ENCODE results near the gene PRR16.
"Not testable (repeated sequence)": the region's sequence is repeated elsewhere in the genome, so short reads cannot be mapped to it uniquely, and the experiment has no call there.

The PRR16 gene

GRCh38 chr5:120463991-120464626 lies at the start of gene PRR16:
Gene PRR16 (plus strand): TSS chr5:120464300.
- Mint-ChIP-seq H3K4me1 (peaks cover 11% of the 10 kb centered on the region), H3K4me3 (peak within 1 kb of the TSS; percentile 12), H3K9me3 (no peaks in the 10 kb centered on the region), H3K36me3 (no peaks in the 10 kb centered on the region), H3K27me3 (peaks cover 43% of the 10 kb centered on the region), H3K27ac (no peak within 1 kb of the TSS)
- CTCF ChIA-PET = no interaction called here
- no peak for DNase-seq

- Mint-ChIP-seq H3K4me1 (no peaks in the 10 kb centered on the region), H3K4me3 (no peak overlapping the region), H3K27me3 (no peaks in the 10 kb centered on the region), H3K9me3 (no peaks in the 10 kb centered on the region), H3K36me3 (no peaks in the 10 kb centered on the region), H3K27ac (no peak overlapping the region)
- DNase-seq = no peak
- CTCF ChIA-PET = no interaction called here
These were observed 48.1 kb upstream of the PRR16 start for GRCh38 chr5:120415985-120416384.

GRCh38 chr5:120419127-120419526 lies 45.0 kb upstream of the PRR16 start:
- Mint-ChIP-seq H3K36me3 (no peaks in the 10 kb centered on the region), H3K27me3 (no peaks in the 10 kb centered on the region), H3K4me3 (no peak overlapping the region), H3K4me1 (no peaks in the 10 kb centered on the region), H3K27ac (no peak overlapping the region), H3K9me3 (no peaks in the 10 kb centered on the region)
- CTCF ChIA-PET = interaction anchor here (0.6 kb wide), 1 partner anchor 551 kb away, joined by 4 read pairs; no protein-coding TSS in a partner anchor
- no peak for DNase-seq

- H3K27ac Mint-ChIP-seq, H3K36me3 Mint-ChIP-seq, H3K4me3 Mint-ChIP-seq, H3K4me1 Mint-ChIP-seq, H3K27me3 Mint-ChIP-seq, CTCF ChIA-PET, DNase-seq: not testable (repeated sequence)
- H3K9me3 Mint-ChIP-seq = peaks cover 11% of the 10 kb centered on the region
These were observed 37.3 kb upstream of the PRR16 start for GRCh38 chr5:120426633-120427275.

- H3K4me3 Mint-ChIP-seq = no peak overlapping the region
These were observed 33.5 kb upstream of the PRR16 start for GRCh38 chr5:120430572-120430971.

GRCh38 chr5:120432861-120433260 lies 31.2 kb upstream of the PRR16 start:
- no peaks in the 10 kb centered on the region for H3K36me3 Mint-ChIP-seq
- no peak overlapping the region for H3K27ac Mint-ChIP-seq
- H3K4me3 Mint-ChIP-seq = no peak overlapping the region
- no peaks in the 10 kb centered on the region for H3K27me3 Mint-ChIP-seq
- no peak for DNase-seq
- peaks cover 7% of the 10 kb centered on the region for H3K9me3 Mint-ChIP-seq
- H3K4me1 Mint-ChIP-seq = no peaks in the 10 kb centered on the region
- CTCF ChIA-PET = no interaction called here

More at GRCh38 chr5:120430572-120430971, 33.5 kb upstream of the PRR16 start:
- no peak for DNase-seq
- Mint-ChIP-seq H3K4me1 (no peaks in the 10 kb centered on the region), H3K9me3 (peaks cover 11% of the 10 kb centered on the region), H3K27me3 (no peaks in the 10 kb centered on the region), H3K27ac (no peak overlapping the region), H3K36me3 (no peaks in the 10 kb centered on the region)
- CTCF ChIA-PET = no interaction called here

- CTCF ChIA-PET = no interaction called here
- Mint-ChIP-seq H3K4me1 (no peaks in the 10 kb centered on the region), H3K4me3 (no peak overlapping the region), H3K9me3 (peaks cover 6% of the 10 kb centered on the region), H3K27me3 (no peaks in the 10 kb centered on the region), H3K36me3 (no peaks in the 10 kb centered on the region), H3K27ac (no peak overlapping the region)
- DNase-seq = no peak
These were observed 29.0 kb upstream of the PRR16 start for GRCh38 chr5:120435129-120435528.

- Mint-ChIP-seq H3K9me3 (no peaks in the 10 kb centered on the region), H3K4me1 (no peaks in the 10 kb centered on the region), H3K27me3 (no peaks in the 10 kb centered on the region), H3K4me3 (no peak overlapping the region), H3K27ac (no peak overlapping the region), H3K36me3 (no peaks in the 10 kb centered on the region)
- DNase-seq = no peak
- CTCF ChIA-PET = no interaction called here
These were observed 27.1 kb upstream of the PRR16 start for GRCh38 chr5:120436996-120437395.

- Mint-ChIP-seq H3K4me3 (no peak overlapping the region), H3K4me1 (no peaks in the 10 kb centered on the region), H3K36me3 (no peaks in the 10 kb centered on the region), H3K27me3 (no peaks in the 10 kb centered on the region), H3K27ac (no peak overlapping the region), H3K9me3 (no peaks in the 10 kb centered on the region)
- CTCF ChIA-PET = no interaction called here
- DNase-seq = no peak
These were observed 21.4 kb upstream of the PRR16 start for GRCh38 chr5:120442694-120443093.

GRCh38 chr5:120443607-120444006 lies 20.5 kb upstream of the PRR16 start:
- Mint-ChIP-seq H3K4me1 (no peaks in the 10 kb centered on the region), H3K4me3 (no peak overlapping the region), H3K27ac (no peak overlapping the region), H3K9me3 (no peaks in the 10 kb centered on the region), H3K27me3 (no peaks in the 10 kb centered on the region), H3K36me3 (no peaks in the 10 kb centered on the region)
- CTCF ChIA-PET = no interaction called here
- DNase-seq = no peak

GRCh38 chr5:120446068-120446492 lies 18.0 kb upstream of the PRR16 start:
- no peak overlapping the region for H3K27ac Mint-ChIP-seq
- CTCF ChIA-PET = interaction anchor here (0.6 kb wide), 1 partner anchor 121 kb away, joined by 3 read pairs; no protein-coding TSS in a partner anchor
- no peaks in the 10 kb centered on the region for H3K9me3 Mint-ChIP-seq
- no peaks in the 10 kb centered on the region for H3K36me3 Mint-ChIP-seq
- H3K4me1 Mint-ChIP-seq = no peaks in the 10 kb centered on the region
- no peak overlapping the region for H3K4me3 Mint-ChIP-seq
- DNase-seq = no peak
- no peaks in the 10 kb centered on the region for H3K27me3 Mint-ChIP-seq

- H3K9me3 Mint-ChIP-seq = no peaks in the 10 kb centered on the region
- no peak for DNase-seq
- no peak overlapping the region for H3K4me3 Mint-ChIP-seq
- no peaks in the 10 kb centered on the region for H3K4me1 Mint-ChIP-seq
- no peaks in the 10 kb centered on the region for H3K36me3 Mint-ChIP-seq
- H3K27ac Mint-ChIP-seq = no peak overlapping the region
- CTCF ChIA-PET = no interaction called here
- H3K27me3 Mint-ChIP-seq = no peaks in the 10 kb centered on the region
These were observed 17.2 kb upstream of the PRR16 start for GRCh38 chr5:120446901-120447300.

- H3K4me1 Mint-ChIP-seq = no peaks in the 10 kb centered on the region
- no peaks in the 10 kb centered on the region for H3K27me3 Mint-ChIP-seq
- H3K27ac Mint-ChIP-seq = no peak overlapping the region
- no peak overlapping the region for H3K4me3 Mint-ChIP-seq
- no peak for DNase-seq
- no peaks in the 10 kb centered on the region for H3K9me3 Mint-ChIP-seq
- CTCF ChIA-PET = no interaction called here
- no peaks in the 10 kb centered on the region for H3K36me3 Mint-ChIP-seq
These were observed 16.3 kb upstream of the PRR16 start for GRCh38 chr5:120447706-120448239.

- CTCF ChIA-PET = no interaction called here
These were observed 14.6 kb upstream of the PRR16 start for GRCh38 chr5:120449501-120449900.

GRCh38 chr5:120450910-120451309 lies 13.2 kb upstream of the PRR16 start:
- Mint-ChIP-seq H3K4me3 (no peak overlapping the region), H3K27me3 (no peaks in the 10 kb centered on the region), H3K27ac (no peak overlapping the region), H3K36me3 (no peaks in the 10 kb centered on the region), H3K4me1 (no peaks in the 10 kb centered on the region), H3K9me3 (no peaks in the 10 kb centered on the region)
- CTCF ChIA-PET = no interaction called here
- no peak for DNase-seq

More at GRCh38 chr5:120449501-120449900, 14.6 kb upstream of the PRR16 start:
- Mint-ChIP-seq H3K4me3 (no peak overlapping the region), H3K4me1 (no peaks in the 10 kb centered on the region), H3K27me3 (no peaks in the 10 kb centered on the region), H3K27ac (no peak overlapping the region), H3K9me3 (no peaks in the 10 kb centered on the region), H3K36me3 (no peaks in the 10 kb centered on the region)
- DNase-seq = no peak

Data from activated naive CD4-positive, alpha-beta T cell treated with anti-CD3 and anti-CD28 coated beads, Interleukin-2, amount 10 ng/mL, durations not matched to agents 7 days and 5 days (primary cell).